ENCODE data around the gene TEX22.

The TEX22 gene

GRCh38 chr14:105427936-105428485 is 29.7 kb downstream of the TEX22 start:
- DNase-seq, result no peak
- peak overlapping the region in 1 of 2 donors; percentile 23 for H3K27ac Mint-ChIP-seq
- no peak for ATAC-seq
- H3K4me3 Mint-ChIP-seq, result no peak overlapping the region
- H3K9me3 Mint-ChIP-seq, result no peaks in the 10 kb centered on the region
- peaks cover 23% of the 10 kb centered on the region for H3K4me1 Mint-ChIP-seq
- no peaks in the 10 kb centered on the region for H3K27me3 Mint-ChIP-seq

- no peak for ATAC-seq
- H3K27ac Mint-ChIP-seq, result no peak overlapping the region
- H3K9me3 Mint-ChIP-seq, result no peaks in the 10 kb centered on the region
- no peak overlapping the region for H3K4me3 Mint-ChIP-seq
- peaks cover 22% of the 10 kb centered on the region for H3K4me1 Mint-ChIP-seq
- H3K27me3 Mint-ChIP-seq, result no peaks in the 10 kb centered on the region
- no peak for DNase-seq
Measured at GRCh38 chr14:105430042-105430441, 31.7 kb downstream of the TEX22 start.

- no peaks in the 10 kb centered on the region for H3K27me3 Mint-ChIP-seq
- ATAC-seq (no peak), DNase-seq (no peak)
- H3K4me1 Mint-ChIP-seq, result peaks cover 25% of the 10 kb centered on the region
- H3K4me3 Mint-ChIP-seq, result no peak overlapping the region
- no peaks in the 10 kb centered on the region for H3K9me3 Mint-ChIP-seq
- H3K27ac Mint-ChIP-seq, result no peak overlapping the region
Measured at GRCh38 chr14:105430565-105430964, 32.2 kb downstream of the TEX22 start.

- no peaks in the 10 kb centered on the region for H3K27me3 Mint-ChIP-seq
- H3K4me3 Mint-ChIP-seq, result no peak overlapping the region
- H3K9me3 Mint-ChIP-seq, result no peaks in the 10 kb centered on the region
- H3K4me1 Mint-ChIP-seq, result peaks cover 32% of the 10 kb centered on the region
- DNase-seq (no peak), ATAC-seq (no peak)
- H3K27ac Mint-ChIP-seq, result peak overlapping the region in 1 of 2 donors; percentile 71
Measured at GRCh38 chr14:105431256-105431655, 32.9 kb downstream of the TEX22 start.

- peaks cover 25% of the 10 kb centered on the region for H3K4me1 Mint-ChIP-seq
- no peak for DNase-seq
- H3K9me3 Mint-ChIP-seq, result no peaks in the 10 kb centered on the region
- ATAC-seq, result no peak
- H3K27ac Mint-ChIP-seq, result no peak overlapping the region
- H3K27me3 Mint-ChIP-seq, result no peaks in the 10 kb centered on the region
- H3K4me3 Mint-ChIP-seq, result no peak overlapping the region
Measured at GRCh38 chr14:105432657-105433056, 34.3 kb downstream of the TEX22 start.

GRCh38 chr14:105433161-105433605 is 34.8 kb downstream of the TEX22 start:
- Mint-ChIP-seq H3K9me3 (no peaks in the 10 kb centered on the region), H3K27ac (no peak overlapping the region), H3K27me3 (no peaks in the 10 kb centered on the region), H3K4me3 (no peak overlapping the region), H3K4me1 (peaks cover 22% of the 10 kb centered on the region)
- ATAC-seq, result no peak
- no peak for DNase-seq

- H3K4me1 Mint-ChIP-seq, result peaks cover 20% of the 10 kb centered on the region
- no peaks in the 10 kb centered on the region for H3K27me3 Mint-ChIP-seq
- H3K9me3 Mint-ChIP-seq, result no peaks in the 10 kb centered on the region
- no peak overlapping the region for H3K4me3 Mint-ChIP-seq
- peak overlapping the region in 1 of 2 donors; percentile 4 for H3K27ac Mint-ChIP-seq
- no peak for DNase-seq
- no peak for ATAC-seq
Measured at GRCh38 chr14:105436402-105436801, 38.1 kb downstream of the TEX22 start.

GRCh38 chr14:105436891-105437722 is 38.8 kb downstream of the TEX22 start:
- no peaks in the 10 kb centered on the region for H3K27me3 Mint-ChIP-seq
- no peak overlapping the region for H3K4me3 Mint-ChIP-seq

GRCh38 chr14:105437723-105438500 is 39.6 kb downstream of the TEX22 start:
- ATAC-seq, result no peak
- H3K27ac Mint-ChIP-seq, result peak overlapping the region in 1 of 2 donors; percentile 80
- peaks cover 18% of the 10 kb centered on the region for H3K4me1 Mint-ChIP-seq

More at GRCh38 chr14:105436891-105437722, 38.8 kb downstream of the TEX22 start:
- H3K9me3 Mint-ChIP-seq, result no peaks in the 10 kb centered on the region
- DNase-seq, result no peak
- no peak overlapping the region for H3K27ac Mint-ChIP-seq
- no peak for ATAC-seq
- H3K4me1 Mint-ChIP-seq, result peaks cover 20% of the 10 kb centered on the region

GRCh38 chr14:105439179-105439578 is 40.8 kb downstream of the TEX22 start:
- no peak overlapping the region for H3K4me3 Mint-ChIP-seq
- H3K27ac Mint-ChIP-seq, result no peak overlapping the region
- DNase-seq, result no peak
- H3K27me3 Mint-ChIP-seq, result no peaks in the 10 kb centered on the region
- ATAC-seq, result no peak
- H3K9me3 Mint-ChIP-seq, result no peaks in the 10 kb centered on the region
- H3K4me1 Mint-ChIP-seq, result peaks cover 13% of the 10 kb centered on the region

More at GRCh38 chr14:105437723-105438500, 39.6 kb downstream of the TEX22 start:
- no peaks in the 10 kb centered on the region for H3K9me3 Mint-ChIP-seq
- no peaks in the 10 kb centered on the region for H3K27me3 Mint-ChIP-seq
- H3K4me3 Mint-ChIP-seq, result no peak overlapping the region
- DNase-seq, result no peak

- no peak overlapping the region for H3K4me3 Mint-ChIP-seq
- no peak for ATAC-seq
- peaks cover 13% of the 10 kb centered on the region for H3K4me1 Mint-ChIP-seq
- no peaks in the 10 kb centered on the region for H3K27me3 Mint-ChIP-seq
- no peaks in the 10 kb centered on the region for H3K9me3 Mint-ChIP-seq
- no peak for DNase-seq
- H3K27ac Mint-ChIP-seq, result no peak overlapping the region
Measured at GRCh38 chr14:105439710-105440553, 41.6 kb downstream of the TEX22 start.

- Mint-ChIP-seq H3K4me1 (peaks cover 11% of the 10 kb centered on the region), H3K4me3 (no peak overlapping the region), H3K9me3 (no peaks in the 10 kb centered on the region), H3K27me3 (no peaks in the 10 kb centered on the region), H3K27ac (no peak overlapping the region)
- ATAC-seq, result no peak
- no peak for DNase-seq
Measured at GRCh38 chr14:105440554-105440900, 42.2 kb downstream of the TEX22 start.

GRCh38 chr14:105440992-105441391 is 42.7 kb downstream of the TEX22 start:
- Mint-ChIP-seq H3K9me3 (no peaks in the 10 kb centered on the region), H3K27ac (peak overlapping the region in 1 of 2 donors; percentile 12), H3K4me3 (no peak overlapping the region), H3K4me1 (peaks cover 7% of the 10 kb centered on the region), H3K27me3 (no peaks in the 10 kb centered on the region)
- no peak for ATAC-seq
- no peak for DNase-seq

- DNase-seq (no peak), ATAC-seq (no peak)
- Mint-ChIP-seq H3K4me3 (no peak overlapping the region), H3K4me1 (peaks cover 6% of the 10 kb centered on the region), H3K27me3 (no peaks in the 10 kb centered on the region), H3K9me3 (no peaks in the 10 kb centered on the region), H3K27ac (peak overlapping the region in 1 of 2 donors; percentile 81)
Measured at GRCh38 chr14:105442125-105442524, 43.8 kb downstream of the TEX22 start.

GRCh38 chr14:105442834-105443233 is 44.5 kb downstream of the TEX22 start:
- Mint-ChIP-seq H3K27ac (peak overlapping the region in 1 of 2 donors; percentile 87), H3K27me3 (no peaks in the 10 kb centered on the region), H3K4me3 (no peak overlapping the region), H3K4me1 (peaks cover 10% of the 10 kb centered on the region), H3K9me3 (no peaks in the 10 kb centered on the region)
- DNase-seq, result no peak
- no peak for ATAC-seq

All from stimulated activated naive CD8-positive, alpha-beta T cell treated with anti-CD3 and anti-CD28 coated beads, Interleukin-15, amount 100 ng/mL, for 72 hours (primary cell).